Panc1 (cell line): ENCODE measurements around the gene GPR55.

Experiments used
- POLR2AphosphoS5 ChIP-seq: IDR thresholded peaks from 2 replicates; pipeline ENCODE4 v1.6.1; 2012; ENCODE audit warnings: mild to moderate bottlenecking, low read depth, low read length, moderate library complexity
- SIN3A ChIP-seq: IDR thresholded peaks from 2 replicates; pipeline ENCODE4 v1.6.1; 2012; ENCODE audit warnings: low read depth, mild to moderate bottlenecking, low read length, moderate library complexity, borderline replicate concordance; ENCODE audit not compliant: insufficient read depth
- TCF7L2 ChIP-seq: IDR thresholded peaks from 2 replicates; pipeline ENCODE4 v1.6.1; 2011; ENCODE audit warnings: mild to moderate bottlenecking, low read depth, low read length, inconsistent platforms
- TF ChIP-seq, protein P1 (sequence below): fragments of 450-650 bp; IDR thresholded peaks from 2 replicates; pipeline ENCODE4 v1.5.1; 2017; ENCODE audit warnings: mild to moderate bottlenecking
- TF ChIP-seq, protein P2 (sequence below), 2 experiments: IDR thresholded peaks; 2 replicates each; pipeline ENCODE4 v1.6.1; 2011 to 2012; ENCODE audit warnings: low read depth in 2 of 2, control low read depth in 1 of 2, low read length in 1 of 2, mild to moderate bottlenecking in 1 of 2, moderate library complexity in 1 of 2; ENCODE audit not compliant: insufficient read depth in 1 of 2

DNA sequence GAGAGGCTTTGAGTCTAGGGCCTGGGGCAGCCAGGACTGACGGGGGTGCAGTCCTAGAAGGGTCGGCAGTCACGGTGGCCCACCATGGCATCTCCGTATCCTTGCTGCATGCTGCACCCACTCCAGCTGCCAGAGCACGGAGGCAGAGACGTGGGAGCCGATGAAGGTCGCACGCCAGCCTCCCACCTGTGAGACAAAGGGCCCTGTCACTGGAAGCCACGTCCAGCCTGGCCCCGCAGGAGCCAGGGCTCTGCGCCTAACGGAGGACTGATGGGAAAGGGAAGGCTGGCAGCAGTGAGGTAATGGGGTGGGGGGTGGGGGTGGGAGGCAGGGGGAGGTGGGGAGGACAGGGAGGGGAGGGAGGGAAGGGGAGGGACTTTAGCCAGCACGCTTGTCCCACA lies 38.4 kb downstream of the GPR55 start:
- TF ChIP-seq POLR2AphosphoS5 = no peak
- TF ChIP-seq, protein P1, sequence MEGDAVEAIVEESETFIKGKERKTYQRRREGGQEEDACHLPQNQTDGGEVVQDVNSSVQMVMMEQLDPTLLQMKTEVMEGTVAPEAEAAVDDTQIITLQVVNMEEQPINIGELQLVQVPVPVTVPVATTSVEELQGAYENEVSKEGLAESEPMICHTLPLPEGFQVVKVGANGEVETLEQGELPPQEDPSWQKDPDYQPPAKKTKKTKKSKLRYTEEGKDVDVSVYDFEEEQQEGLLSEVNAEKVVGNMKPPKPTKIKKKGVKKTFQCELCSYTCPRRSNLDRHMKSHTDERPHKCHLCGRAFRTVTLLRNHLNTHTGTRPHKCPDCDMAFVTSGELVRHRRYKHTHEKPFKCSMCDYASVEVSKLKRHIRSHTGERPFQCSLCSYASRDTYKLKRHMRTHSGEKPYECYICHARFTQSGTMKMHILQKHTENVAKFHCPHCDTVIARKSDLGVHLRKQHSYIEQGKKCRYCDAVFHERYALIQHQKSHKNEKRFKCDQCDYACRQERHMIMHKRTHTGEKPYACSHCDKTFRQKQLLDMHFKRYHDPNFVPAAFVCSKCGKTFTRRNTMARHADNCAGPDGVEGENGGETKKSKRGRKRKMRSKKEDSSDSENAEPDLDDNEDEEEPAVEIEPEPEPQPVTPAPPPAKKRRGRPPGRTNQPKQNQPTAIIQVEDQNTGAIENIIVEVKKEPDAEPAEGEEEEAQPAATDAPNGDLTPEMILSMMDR = no peak
- no peak for TF ChIP-seq SIN3A
- TF ChIP-seq, protein P2, sequence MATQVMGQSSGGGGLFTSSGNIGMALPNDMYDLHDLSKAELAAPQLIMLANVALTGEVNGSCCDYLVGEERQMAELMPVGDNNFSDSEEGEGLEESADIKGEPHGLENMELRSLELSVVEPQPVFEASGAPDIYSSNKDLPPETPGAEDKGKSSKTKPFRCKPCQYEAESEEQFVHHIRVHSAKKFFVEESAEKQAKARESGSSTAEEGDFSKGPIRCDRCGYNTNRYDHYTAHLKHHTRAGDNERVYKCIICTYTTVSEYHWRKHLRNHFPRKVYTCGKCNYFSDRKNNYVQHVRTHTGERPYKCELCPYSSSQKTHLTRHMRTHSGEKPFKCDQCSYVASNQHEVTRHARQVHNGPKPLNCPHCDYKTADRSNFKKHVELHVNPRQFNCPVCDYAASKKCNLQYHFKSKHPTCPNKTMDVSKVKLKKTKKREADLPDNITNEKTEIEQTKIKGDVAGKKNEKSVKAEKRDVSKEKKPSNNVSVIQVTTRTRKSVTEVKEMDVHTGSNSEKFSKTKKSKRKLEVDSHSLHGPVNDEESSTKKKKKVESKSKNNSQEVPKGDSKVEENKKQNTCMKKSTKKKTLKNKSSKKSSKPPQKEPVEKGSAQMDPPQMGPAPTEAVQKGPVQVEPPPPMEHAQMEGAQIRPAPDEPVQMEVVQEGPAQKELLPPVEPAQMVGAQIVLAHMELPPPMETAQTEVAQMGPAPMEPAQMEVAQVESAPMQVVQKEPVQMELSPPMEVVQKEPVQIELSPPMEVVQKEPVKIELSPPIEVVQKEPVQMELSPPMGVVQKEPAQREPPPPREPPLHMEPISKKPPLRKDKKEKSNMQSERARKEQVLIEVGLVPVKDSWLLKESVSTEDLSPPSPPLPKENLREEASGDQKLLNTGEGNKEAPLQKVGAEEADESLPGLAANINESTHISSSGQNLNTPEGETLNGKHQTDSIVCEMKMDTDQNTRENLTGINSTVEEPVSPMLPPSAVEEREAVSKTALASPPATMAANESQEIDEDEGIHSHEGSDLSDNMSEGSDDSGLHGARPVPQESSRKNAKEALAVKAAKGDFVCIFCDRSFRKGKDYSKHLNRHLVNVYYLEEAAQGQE (IDR thresholded peaks at IDR 0.05; ENCODE audit: insufficient read depth in 1 of 2, low read depth in 2 of 2, low read length in 1 of 2) = no peak
- no peak for TF ChIP-seq TCF7L2
